GM12801 (cell line): Measurements from ENCODE around the gene NCAM2.

Source experiments
- TF ChIP-seq, protein P1 (sequence below): IDR thresholded peaks from one replicate; pipeline ENCODE4 v1.5.1; 2011; ENCODE audit warnings: control low read depth; ENCODE audit not compliant: insufficient read length; ENCODE audit errors: extremely low read depth

The NCAM2 gene

DNA sequence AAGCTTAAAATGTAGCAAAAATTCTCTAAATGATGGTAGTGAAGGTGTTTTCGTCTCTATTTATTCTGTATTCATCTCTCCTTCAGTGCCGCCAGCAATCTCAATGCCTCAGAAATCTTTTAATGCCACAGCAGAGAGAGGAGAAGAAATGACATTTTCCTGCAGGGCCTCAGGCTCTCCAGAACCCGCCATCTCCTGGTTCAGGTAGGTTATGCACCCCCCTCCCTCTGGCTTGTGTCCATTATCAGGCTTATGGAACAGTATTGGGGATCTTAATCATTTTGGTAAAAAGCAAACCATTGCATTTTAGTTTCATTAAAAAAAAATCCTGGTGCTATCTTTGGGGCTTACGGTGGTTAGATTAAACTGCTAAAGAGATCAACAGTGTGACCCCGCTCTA lies 326.1 kb downstream of the NCAM2 start:
- TF ChIP-seq, protein P1, sequence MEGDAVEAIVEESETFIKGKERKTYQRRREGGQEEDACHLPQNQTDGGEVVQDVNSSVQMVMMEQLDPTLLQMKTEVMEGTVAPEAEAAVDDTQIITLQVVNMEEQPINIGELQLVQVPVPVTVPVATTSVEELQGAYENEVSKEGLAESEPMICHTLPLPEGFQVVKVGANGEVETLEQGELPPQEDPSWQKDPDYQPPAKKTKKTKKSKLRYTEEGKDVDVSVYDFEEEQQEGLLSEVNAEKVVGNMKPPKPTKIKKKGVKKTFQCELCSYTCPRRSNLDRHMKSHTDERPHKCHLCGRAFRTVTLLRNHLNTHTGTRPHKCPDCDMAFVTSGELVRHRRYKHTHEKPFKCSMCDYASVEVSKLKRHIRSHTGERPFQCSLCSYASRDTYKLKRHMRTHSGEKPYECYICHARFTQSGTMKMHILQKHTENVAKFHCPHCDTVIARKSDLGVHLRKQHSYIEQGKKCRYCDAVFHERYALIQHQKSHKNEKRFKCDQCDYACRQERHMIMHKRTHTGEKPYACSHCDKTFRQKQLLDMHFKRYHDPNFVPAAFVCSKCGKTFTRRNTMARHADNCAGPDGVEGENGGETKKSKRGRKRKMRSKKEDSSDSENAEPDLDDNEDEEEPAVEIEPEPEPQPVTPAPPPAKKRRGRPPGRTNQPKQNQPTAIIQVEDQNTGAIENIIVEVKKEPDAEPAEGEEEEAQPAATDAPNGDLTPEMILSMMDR, result no peak

DNA sequence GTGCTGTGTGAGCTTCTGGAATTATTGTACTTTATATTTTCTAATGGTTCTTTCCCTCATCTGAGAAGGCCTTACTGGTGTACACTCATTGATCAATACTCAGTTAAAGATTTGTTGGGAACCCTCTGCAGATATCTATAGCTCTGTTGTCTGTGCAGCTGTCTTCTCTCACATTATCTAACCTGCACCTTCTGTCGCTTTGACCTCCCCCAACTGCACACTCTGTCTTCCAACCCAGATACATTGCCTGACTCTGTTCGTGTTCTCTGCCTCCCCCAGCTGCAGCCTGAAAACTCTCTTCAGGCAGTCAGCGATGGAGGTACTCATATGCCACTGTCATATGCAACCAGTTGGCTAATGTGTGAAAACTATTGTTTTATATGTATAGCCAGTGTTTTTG lies 334.3 kb downstream of the NCAM2 start:
- TF ChIP-seq, protein P1, result no peak

DNA sequence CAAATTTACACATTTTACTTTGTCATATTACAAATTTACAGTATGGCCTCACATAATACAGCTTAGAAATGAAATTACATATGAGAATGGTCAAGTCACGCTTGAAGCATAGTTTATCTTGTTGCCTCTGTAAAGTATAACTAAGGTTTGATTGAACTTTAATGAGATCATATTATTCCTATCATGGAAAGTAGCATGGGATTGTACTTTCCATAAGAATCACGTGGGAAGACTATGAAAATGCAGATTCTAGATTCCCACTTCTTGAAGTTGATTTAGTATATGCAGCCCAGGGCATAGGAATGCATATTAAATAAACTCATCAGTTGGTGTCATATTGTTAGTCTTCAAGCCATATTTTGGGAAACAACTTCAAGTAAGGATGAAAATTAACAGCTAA lies 342.8 kb downstream of the NCAM2 start:
- TF ChIP-seq, protein P1, result no peak

DNA sequence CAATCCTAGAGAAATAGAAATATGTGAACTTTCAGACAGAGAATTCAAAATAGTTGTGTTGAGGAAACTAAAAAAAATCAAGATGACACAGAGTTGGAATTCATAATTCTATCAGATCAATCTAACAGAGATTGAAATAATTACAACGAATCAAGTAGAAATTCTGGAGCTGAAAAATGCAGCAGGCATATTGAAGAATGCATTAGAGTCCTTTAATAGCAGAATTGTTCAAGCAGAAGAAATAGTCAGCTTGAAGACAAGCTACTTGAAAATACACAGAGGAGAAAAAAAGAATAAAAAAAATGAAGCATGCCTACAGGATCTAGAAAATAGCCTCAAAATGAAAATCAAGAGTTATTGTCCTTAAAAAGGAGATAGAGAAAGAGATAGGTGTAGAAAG lies 347.1 kb downstream of the NCAM2 start:
- TF ChIP-seq, protein P1, result no peak

DNA sequence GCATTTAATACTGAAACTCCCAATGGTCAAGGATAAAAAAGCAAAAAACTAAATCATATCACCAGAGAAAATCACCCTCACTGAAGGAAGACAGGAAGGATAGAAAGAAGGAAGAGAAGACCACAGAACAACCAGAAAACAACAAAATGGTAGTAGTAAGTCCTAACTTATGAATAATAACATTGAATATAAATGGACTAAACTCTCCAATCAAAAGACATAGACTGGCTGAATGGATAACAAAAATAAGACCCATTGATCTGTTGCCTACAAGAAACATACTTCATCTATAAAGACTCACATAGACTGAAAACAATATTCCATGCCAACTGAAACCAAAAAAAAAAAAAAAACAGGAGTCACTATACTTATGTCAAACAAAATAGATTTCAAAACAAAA lies 347.7 kb downstream of the NCAM2 start:
- TF ChIP-seq, protein P1, result no peak

DNA sequence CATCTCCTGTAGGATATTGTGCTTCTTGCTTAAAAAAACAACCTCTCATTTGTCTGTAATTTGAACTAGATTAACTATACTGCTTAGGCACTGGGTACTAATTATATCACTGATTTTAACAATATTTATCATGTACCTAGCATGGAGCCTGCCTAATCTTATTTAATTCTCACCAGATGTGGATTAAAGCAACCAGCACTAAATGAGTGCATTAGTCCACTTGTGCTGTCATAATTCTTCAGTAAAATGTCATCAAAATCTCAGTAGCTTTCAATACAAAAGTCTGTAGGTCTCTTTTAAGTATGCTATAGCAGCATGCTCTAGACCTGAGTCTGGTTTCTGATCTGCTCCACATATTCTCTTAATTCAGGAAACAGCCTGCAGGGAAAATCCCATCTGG lies 368.1 kb downstream of the NCAM2 start:
- TF ChIP-seq, protein P1, result no peak

DNA sequence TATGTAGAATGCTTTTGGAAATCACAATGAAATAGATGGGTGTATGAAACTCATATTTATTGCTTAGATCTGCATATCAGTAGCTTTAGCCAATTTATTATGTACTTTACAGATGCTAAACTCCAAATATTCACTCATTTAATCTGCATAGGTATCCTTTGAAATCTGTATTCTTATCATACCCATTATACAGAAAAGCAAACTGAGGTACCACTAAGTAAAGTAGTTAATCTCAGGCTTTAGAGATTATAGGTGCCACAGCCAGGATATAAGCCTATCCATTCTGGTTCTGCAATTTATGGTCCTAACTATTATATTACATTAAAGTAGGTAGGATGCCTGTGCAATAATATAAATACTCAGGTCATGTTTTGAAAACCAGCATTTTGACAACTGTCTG lies 369.4 kb downstream of the NCAM2 start:
- TF ChIP-seq, protein P1, result no peak

DNA sequence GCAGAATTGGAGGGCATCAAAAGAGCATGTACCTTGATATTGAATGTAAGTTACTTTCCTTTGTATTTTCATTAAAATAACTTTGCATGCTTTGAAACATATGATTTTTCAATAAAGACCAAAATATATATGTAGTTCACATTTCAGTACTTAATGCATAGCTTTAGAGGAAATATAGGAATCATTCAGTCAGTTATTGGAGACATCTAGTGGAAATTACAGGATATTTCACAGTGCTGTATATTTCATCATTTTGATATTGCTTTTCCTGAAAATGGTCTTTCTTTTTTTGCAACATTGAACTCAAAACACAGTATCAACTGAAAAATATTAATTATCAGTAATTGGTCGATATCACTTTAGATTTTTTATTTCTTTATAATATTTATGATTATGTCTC lies 375.8 kb downstream of the NCAM2 start:
- TF ChIP-seq, protein P1, result no peak
